ENCODE results near the gene GLIS2.
A peak's percentile ranks its signal among the peaks of the same experiment; 100 is the strongest.

The GLIS2 gene

DNA sequence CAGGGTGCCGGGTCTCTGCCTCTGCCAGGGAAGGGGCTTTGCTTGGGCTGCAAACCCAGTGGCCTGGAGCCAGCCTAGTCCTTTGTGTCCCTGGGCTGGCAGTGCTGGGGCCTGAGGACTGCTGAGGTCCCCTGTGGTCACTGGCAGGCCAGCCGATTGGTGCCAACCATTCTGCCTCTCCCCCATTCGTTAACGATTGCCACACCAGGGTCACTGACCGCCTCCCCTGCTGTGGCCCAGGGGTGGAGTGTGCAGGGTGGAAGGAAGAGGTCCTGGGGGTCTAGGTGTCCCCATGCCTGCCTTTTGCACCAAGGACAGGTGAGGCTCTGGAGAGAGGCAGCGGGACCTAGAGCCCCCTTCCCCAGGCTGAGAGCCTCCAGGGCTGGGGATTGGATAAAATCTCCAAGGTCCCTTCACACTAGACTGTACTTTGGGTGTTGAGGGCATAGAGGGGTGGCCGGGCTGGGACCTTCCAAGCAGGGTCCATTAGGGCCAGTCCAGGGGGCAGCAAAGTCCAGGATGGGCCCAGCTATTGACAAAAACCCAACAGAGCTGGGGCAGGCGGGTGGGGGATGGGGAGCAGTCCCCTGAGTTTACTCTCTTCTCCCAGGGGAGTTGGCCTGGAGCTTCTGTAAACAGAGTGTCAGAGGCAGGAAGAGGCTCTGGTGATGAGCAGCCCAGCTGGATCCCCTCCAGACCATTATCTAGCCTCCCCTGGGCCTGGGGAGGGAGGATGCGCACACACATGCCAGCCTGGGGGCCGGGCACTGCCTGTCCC, 56.9 kb downstream of the GLIS2 start:
- peak; percentile 17 for DNase-seq

- no peak for DNase-seq
These were observed 57.6 kb downstream of the GLIS2 start for GRCh38 chr16:4373356-4373908.

DNA sequence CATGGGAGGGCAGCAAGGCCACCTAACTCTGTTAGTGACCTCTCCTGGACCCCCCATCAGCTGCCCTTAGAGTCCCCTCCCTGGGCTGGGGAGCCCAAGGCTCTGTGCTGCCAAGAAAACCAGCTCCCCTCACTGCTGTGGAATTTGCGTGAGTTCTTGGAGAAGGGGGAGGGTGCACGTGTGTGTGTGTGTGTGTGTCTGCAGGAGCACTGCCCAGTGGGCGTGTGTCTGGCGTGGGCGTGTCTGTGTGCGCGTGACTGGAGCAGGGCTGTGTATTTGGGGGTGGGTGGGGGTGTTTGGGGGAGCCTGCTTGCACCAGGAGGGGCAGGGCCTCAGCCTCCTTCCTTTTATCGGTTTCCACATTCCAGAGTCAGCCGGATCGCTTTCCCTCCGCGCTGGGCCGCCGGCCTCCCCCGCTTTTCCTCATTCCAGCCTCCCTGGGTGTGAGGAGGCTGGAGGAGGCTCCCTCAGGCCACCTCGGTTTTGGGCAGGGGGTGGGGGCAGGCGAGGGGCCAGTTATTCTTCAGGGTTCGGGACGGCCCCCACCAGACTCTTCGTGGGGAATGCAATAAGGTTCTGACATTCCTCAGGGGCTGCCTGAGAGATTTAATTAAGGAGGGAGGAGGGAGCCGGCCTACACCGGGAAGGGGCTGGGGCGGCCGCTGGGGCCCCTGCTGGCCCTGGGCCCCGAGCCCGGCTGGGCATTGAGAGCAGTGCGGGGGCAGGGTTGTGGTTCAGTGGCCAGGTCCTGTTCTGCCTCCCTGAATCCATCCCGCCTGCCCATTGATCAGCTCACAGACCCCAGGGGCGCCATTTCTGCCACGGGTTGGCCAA, 58.3 kb downstream of the GLIS2 start:
- DNase-seq: no peak

DNA sequence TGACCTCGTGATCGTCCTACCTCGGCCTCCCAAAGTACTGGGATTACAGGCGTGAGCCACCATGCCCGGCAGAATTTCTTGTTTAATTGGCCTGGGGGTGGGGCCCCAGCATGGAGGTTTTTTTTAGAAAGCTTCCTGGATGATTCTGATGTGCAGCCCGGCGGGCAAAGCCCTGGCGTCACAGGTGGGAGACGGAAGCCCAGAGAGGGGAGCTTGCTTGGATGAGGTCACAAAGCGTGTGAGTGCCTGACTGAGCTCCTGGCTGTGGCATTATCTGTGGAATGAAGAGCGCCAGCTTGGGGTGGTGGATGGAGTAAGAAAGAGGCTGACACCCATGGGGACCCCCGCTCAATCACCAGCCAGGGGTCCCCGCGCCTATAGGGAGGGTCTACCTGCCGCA, 59.9 kb downstream of the GLIS2 start:
- DNase-seq: no peak

DNA sequence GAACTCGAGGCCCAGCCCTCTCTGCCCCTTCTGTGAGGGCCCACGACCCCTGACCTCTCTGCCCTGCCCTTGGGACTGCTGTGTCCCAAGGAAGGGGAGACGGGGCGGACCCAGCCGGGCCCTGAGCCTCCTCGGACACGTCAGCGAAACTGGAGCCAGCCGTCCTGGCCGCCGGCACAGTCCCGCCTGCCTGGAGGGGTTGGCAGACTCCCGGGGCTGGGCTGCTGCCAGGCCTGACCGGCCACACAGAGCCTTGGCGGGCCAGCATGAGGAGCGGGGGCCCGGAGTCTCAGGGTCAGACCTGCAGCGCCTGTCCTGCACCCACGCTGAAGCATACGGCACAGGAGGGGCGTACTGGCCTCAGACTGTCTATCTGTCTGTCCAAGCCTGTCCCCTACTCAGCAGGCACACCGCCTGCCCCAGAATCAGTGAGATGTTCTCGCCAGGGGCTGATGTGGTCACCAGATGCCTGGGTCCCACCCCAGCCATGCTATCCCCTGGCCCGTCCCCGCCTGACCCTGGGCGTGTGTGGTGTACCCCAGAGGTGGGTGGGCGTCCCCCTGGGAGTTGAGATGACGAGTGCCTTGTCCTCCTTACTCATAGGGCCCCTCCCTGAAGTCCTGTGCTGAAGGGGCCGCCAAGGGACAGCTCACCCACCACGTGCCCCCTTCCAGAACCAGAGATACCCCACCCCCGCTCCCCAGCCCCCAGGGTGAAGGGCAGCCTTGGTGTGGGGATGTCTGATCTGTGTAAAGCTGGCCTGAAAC, 60.4 kb downstream of the GLIS2 start:
- DNase-seq: no peak

GRCh38 chr16:4376893-4377572, 61.2 kb downstream of the GLIS2 start:
- DNase-seq: no peak

DNA sequence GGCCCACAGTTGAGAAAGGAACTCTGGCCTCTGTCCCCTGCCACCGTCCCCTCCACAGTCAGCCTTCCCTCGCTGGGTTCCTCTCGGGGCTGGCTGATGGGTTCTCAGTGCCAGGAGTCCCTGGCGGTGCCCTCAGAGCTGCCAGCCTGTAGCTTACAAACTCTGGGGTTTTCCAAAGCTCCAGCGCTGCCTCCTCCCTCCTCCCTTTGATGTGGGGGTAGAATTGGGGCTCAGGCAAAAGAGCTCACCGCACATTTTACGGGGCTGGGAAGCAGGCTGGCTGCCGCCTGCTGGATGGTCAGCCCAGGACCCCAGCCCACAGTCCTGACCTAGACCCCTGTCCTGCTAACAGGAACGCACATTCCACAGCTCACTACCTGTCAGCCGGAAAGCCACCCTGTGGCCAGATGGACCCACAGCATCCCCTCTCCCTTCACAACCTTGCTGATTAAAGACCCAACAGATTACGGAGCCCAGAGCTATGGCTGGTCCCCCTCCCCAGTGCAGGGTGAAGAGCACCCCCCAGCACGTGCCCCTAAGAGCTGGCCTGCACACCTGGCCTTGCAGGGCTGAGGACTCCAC, 61.8 kb downstream of the GLIS2 start:
- DNase-seq: no peak

GRCh38 chr16:4378161-4378666, 62.3 kb downstream of the GLIS2 start:
- no peak for DNase-seq

DNA sequence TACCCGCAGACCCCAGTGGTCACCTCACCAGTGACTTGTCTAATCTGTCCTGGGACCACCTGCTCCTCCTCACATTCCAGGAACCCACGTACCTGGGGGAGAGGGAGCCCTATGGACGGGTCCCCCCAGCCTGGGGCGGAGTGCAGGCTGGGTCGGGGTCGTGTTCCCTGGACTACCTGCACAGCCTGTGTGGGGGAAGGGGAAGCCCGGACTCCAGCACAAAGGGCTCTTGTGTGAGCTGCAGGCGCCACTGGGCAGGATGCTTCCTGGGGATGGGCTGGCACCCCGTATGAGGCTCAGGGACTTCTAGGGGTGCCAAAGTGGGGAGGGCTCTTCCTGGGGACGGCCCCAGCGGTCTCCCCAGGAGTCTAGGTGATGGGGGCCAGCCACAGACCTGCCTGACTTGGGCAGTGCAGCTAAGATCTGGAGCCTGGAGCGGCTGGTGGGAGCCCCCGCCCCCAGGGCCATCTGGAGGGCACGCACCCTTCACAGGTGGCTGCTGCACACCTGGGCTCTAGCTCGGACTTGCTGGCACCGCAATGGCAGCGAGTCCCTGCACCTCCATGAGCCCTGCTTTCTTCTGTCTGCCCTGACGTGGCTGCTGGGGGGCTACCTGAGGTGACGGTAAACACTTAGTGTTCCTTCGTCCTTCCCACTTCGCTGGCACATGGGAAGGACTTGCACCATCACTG, 63.3 kb downstream of the GLIS2 start:
- DNase-seq: no peak

DNA sequence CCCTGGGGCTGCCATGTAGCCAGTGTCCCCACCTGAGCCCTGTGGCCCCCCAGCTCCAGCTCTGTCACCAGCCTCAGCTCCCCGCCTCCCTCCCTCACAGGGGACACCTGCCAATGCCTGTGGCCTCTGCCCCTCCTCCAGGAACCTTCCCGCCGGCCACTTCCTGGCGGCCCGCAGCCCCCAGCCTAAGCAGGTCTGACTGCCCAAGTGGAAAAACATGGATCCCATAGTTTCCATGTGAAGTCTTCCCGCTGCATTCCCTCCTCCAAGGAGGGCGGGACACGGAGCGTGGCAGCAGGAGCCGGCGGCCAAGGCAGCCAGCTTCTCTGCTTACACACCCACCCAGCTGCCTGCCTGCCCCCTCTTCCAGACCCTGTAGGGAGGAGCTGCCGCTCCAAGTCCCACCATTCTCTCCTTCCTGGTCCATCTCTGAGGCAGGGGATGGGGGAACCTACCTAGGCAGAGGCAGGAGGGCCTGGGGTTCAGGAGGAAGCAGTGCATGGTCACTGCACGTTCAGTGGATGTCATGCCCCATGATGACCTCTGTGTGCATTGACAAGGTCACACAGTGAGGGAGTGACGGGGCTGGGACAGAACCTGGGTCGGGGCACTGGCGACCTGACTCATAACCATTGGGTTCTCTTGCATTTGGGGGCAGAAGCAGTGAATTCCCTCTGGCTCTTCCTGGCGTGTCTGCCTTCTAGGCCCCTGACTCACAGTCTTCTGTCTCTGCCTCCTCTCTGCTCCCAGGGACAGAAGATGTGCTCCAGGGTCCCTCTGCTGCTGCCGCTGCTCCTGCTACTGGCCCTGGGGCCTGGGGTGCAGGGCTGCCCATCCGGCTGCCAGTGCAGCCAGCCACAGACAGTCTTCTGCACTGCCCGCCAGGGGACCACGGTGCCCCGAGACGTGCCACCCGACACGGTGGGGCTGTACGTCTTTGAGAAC, 64.5 kb downstream of the GLIS2 start:
- no peak for DNase-seq

- DNase-seq: no peak
These were observed 65.4 kb downstream of the GLIS2 start for GRCh38 chr16:4381072-4381934.

DNA sequence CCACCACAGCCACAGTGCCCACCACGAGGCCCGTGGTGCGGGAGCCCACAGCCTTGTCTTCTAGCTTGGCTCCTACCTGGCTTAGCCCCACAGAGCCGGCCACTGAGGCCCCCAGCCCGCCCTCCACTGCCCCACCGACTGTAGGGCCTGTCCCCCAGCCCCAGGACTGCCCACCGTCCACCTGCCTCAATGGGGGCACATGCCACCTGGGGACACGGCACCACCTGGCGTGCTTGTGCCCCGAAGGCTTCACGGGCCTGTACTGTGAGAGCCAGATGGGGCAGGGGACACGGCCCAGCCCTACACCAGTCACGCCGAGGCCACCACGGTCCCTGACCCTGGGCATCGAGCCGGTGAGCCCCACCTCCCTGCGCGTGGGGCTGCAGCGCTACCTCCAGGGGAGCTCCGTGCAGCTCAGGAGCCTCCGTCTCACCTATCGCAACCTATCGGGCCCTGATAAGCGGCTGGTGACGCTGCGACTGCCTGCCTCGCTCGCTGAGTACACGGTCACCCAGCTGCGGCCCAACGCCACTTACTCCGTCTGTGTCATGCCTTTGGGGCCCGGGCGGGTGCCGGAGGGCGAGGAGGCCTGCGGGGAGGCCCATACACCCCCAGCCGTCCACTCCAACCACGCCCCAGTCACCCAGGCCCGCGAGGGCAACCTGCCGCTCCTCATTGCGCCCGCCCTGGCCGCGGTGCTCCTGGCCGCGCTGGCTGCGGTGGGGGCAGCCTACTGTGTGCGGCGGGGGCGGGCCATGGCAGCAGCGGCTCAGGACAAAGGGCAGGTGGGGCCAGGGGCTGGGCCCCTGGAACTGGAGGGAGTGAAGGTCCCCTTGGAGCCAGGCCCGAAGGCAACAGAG, 66.3 kb downstream of the GLIS2 start:
- DNase-seq: no peak

- DNase-seq: no peak
These were observed 67.0 kb downstream of the GLIS2 start for GRCh38 chr16:4382795-4383357.

- no peak for DNase-seq
These were observed 68.0 kb downstream of the GLIS2 start for GRCh38 chr16:4383591-4384444.

- no peak for DNase-seq
These were observed 68.7 kb downstream of the GLIS2 start for GRCh38 chr16:4384509-4384942.

- no peak for DNase-seq
These were observed 69.4 kb downstream of the GLIS2 start for GRCh38 chr16:4385066-4385788.

All from NCI-H1694 treated with DMSO at 0.1 percent for 48 hours (cell line).